Measurements from ENCODE around the gene RARG. TPM values are rescaled to one million over a fixed set of nuclear protein-coding genes. Genes with fewer than 3 reads are reported as not detected.
A peak's percentile ranks its signal among the peaks of the same experiment; 100 is the strongest.

The RARG gene
- total RNA-seq, 1 experiment from 2014 or later: 1.7 TPM

DNA sequence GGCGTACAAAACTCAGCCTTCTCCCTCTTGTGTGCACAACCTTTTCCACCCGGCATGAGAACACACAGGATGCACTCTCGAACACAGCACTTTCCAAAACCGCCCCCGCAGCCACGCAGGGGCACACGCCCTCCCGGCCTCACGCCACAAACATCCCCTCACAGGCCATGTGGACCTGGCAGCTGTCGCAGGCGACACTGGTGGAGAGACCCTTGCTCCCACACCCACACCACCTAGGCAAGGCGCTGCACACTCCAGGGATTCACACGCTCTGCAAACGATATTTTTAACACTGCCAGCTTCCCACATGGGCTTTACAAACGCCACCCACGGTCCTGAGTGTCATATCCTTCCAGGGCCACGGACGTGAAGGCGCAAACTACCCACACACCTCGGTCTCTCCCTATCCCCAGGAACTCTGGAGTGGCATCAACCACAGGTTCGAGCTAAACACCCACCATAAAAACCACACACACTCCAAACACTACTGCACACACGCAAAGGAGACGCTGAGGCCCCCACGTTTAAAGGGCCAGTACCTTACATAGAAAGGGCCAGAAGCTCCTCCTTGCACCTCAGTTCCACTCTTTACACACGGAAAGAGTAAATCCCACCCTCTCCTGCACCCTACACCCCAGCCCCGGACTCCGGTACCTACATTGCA is 12.6 kb downstream of the RARG start:
- H3K79me2 ChIP-seq (ENCODE audit: low read length): no peaks in the 10 kb centered on the region
- H3K9me3 ChIP-seq (ENCODE audit: low read length): no peaks in the 10 kb centered on the region
- H3K4me2 ChIP-seq (ENCODE audit: low read depth, low read length, poor library complexity, severe bottlenecking): peak overlapping the region; percentile 100
- H4K20me1 ChIP-seq (ENCODE audit: insufficient read depth, low read depth, low read length): no peaks in the 10 kb centered on the region
- H3K9me2 ChIP-seq (replicated peaks; ENCODE audit: insufficient read depth, low read length): no peaks in the 10 kb centered on the region
- H3K4me3 ChIP-seq (ENCODE audit: low read length): peak overlapping the region; percentile 67
- H2AFZ ChIP-seq (ENCODE audit: low read length): peak overlapping the region; percentile 48; the same call in 1 of the 2 replicates
- H3K27me3 ChIP-seq (ENCODE audit: low read length): 0 out of 2 replicates have a peak, but pooled peaks cover 3% of the 10 kb centered on the region
- peak overlapping the region; percentile 91 for H3K9ac ChIP-seq (ENCODE audit: low read length)
- H3K27ac ChIP-seq (ENCODE audit: low read length): no peak overlapping the region
- H3K4me1 ChIP-seq (ENCODE audit: low read length): peaks cover 33% of the 10 kb centered on the region
- no peaks in the 10 kb centered on the region for H3K36me3 ChIP-seq (ENCODE audit: insufficient read depth, low read length)
- DNase-seq: peak; percentile 58

GRCh38 chr12:53218551-53219291 is 13.3 kb downstream of the RARG start:
- H2AFZ ChIP-seq (ENCODE audit: low read length): no peak overlapping the region
- no peak for DNase-seq
- H4K20me1 ChIP-seq (ENCODE audit: insufficient read depth, low read depth, low read length): no peaks in the 10 kb centered on the region
- 0 out of 2 replicates have a peak, but pooled peaks cover 3% of the 10 kb centered on the region for H3K27me3 ChIP-seq (ENCODE audit: low read length)
- no peaks in the 10 kb centered on the region for H3K79me2 ChIP-seq (ENCODE audit: low read length)
- no peaks in the 10 kb centered on the region for H3K36me3 ChIP-seq (ENCODE audit: insufficient read depth, low read length)
- H3K27ac ChIP-seq (ENCODE audit: low read length): no peak overlapping the region
- peak overlapping the region; percentile 91; the same call in 1 of the 2 replicates for H3K9ac ChIP-seq (ENCODE audit: low read length)
- H3K9me2 ChIP-seq (replicated peaks; ENCODE audit: insufficient read depth, low read length): no peaks in the 10 kb centered on the region
- peak overlapping the region; percentile 100 for H3K4me2 ChIP-seq (ENCODE audit: low read depth, low read length, poor library complexity, severe bottlenecking)
- peaks cover 33% of the 10 kb centered on the region for H3K4me1 ChIP-seq (ENCODE audit: low read length)
- peak overlapping the region; percentile 67; the same call in 1 of the 2 replicates for H3K4me3 ChIP-seq (ENCODE audit: low read length)
- H3K9me3 ChIP-seq (ENCODE audit: low read length): no peaks in the 10 kb centered on the region

DNA sequence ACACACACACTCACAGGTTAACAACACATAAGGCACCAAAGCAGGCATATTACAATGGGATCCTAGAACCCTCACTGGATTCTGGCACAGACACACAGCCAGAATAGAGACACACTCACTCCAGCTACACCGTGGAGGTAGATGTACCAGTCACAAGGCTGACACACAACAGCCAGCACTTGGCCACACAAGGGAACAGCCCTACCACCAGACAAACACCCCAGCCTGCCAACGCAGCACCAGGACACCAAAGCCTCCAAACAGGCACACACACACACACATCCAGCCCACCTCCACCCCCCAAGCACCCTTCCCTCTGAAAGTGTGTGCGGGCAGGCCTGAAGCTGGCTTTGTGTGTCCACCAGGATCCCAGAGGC is 14.1 kb downstream of the RARG start:
- Histone ChIP-seq H4K20me1 (ENCODE audit: insufficient read depth, low read depth, low read length) (no peaks in the 10 kb centered on the region), H3K9me3 (ENCODE audit: low read length) (no peaks in the 10 kb centered on the region), H2AFZ (ENCODE audit: low read length) (no peak overlapping the region), H3K27me3 (ENCODE audit: low read length) (0 out of 2 replicates have a peak, but pooled peaks cover 3% of the 10 kb centered on the region), H3K9ac (ENCODE audit: low read length) (no peak overlapping the region), H3K79me2 (ENCODE audit: low read length) (no peaks in the 10 kb centered on the region), H3K9me2 (replicated peaks; ENCODE audit: insufficient read depth, low read length) (no peaks in the 10 kb centered on the region), H3K4me2 (ENCODE audit: low read depth, low read length, poor library complexity, severe bottlenecking) (no peak overlapping the region), H3K4me1 (ENCODE audit: low read length) (peaks cover 40% of the 10 kb centered on the region), H3K4me3 (ENCODE audit: low read length) (no peak overlapping the region), H3K36me3 (ENCODE audit: insufficient read depth, low read length) (no peaks in the 10 kb centered on the region), H3K27ac (ENCODE audit: low read length) (no peak overlapping the region)
- no peak for DNase-seq

DNA sequence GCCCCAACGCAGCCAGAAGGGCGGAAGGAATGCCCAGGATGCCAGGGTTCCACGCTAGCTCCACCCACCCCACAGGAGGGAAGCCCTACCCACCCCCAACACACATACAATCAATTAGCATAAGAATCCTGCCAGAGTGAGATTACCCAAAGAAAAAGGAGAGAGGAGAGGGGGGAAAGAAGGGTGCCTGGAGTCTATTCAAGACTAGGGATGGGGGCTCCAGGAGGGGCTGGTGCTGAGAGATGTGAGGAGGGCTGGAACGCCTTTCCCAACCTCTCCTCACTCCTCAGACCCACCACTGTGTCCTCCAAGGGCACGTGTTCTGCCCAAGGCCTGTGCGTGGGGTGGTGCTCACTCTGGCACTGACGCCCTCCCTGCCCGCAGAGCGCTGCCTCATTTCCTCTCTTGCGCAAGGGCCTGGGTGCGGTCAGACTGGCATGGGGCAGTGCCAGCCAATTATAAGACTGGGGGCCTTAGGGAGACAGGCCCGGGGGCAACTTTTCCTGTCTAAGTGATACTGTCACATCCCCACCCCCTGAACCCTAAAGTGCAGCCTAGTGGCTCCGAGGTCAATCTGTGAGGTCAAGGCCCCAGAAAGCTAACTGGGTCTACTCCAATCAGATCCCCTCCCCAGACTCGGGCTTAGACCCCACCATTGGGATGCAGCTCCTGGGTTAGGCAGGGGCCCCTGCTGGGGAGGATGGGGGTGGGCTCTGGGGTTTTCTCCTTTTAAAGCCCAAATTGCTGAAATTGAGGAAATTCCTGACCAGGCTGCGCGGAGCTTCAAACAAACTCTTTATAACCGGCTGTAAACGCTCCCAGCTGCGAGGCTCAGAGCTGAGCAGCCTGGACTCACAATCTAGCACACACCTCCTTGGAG is 14.7 kb downstream of the RARG start:
- no peaks in the 10 kb centered on the region for H3K36me3 ChIP-seq (ENCODE audit: insufficient read depth, low read length)
- DNase-seq: no peak
- no peaks in the 10 kb centered on the region for H4K20me1 ChIP-seq (ENCODE audit: insufficient read depth, low read depth, low read length)
- no peak overlapping the region for H3K4me2 ChIP-seq (ENCODE audit: low read depth, low read length, poor library complexity, severe bottlenecking)
- H3K27ac ChIP-seq (ENCODE audit: low read length): no peak overlapping the region
- H3K9me2 ChIP-seq (replicated peaks; ENCODE audit: insufficient read depth, low read length): no peaks in the 10 kb centered on the region
- no peaks in the 10 kb centered on the region for H3K79me2 ChIP-seq (ENCODE audit: low read length)
- H3K9me3 ChIP-seq (ENCODE audit: low read length): no peaks in the 10 kb centered on the region
- H3K27me3 ChIP-seq (ENCODE audit: low read length): 0 out of 2 replicates have a peak, but pooled peaks cover 3% of the 10 kb centered on the region
- H3K4me3 ChIP-seq (ENCODE audit: low read length): no peak overlapping the region
- no peak overlapping the region for H2AFZ ChIP-seq (ENCODE audit: low read length)
- no peak overlapping the region for H3K9ac ChIP-seq (ENCODE audit: low read length)
- H3K4me1 ChIP-seq (ENCODE audit: low read length): peaks cover 41% of the 10 kb centered on the region

- H3K27ac ChIP-seq (ENCODE audit: low read length): no peak overlapping the region
- H3K4me3 ChIP-seq (ENCODE audit: low read length): no peak overlapping the region
- no peaks in the 10 kb centered on the region for H3K9me2 ChIP-seq (replicated peaks; ENCODE audit: insufficient read depth, low read length)
- DNase-seq: no peak
- H3K9me3 ChIP-seq (ENCODE audit: low read length): no peaks in the 10 kb centered on the region
- no peaks in the 10 kb centered on the region for H3K79me2 ChIP-seq (ENCODE audit: low read length)
- no peak overlapping the region for H3K4me2 ChIP-seq (ENCODE audit: low read depth, low read length, poor library complexity, severe bottlenecking)
- no peak overlapping the region for H2AFZ ChIP-seq (ENCODE audit: low read length)
- 0 out of 2 replicates have a peak, but pooled peaks cover 3% of the 10 kb centered on the region for H3K27me3 ChIP-seq (ENCODE audit: low read length)
- no peak overlapping the region for H3K9ac ChIP-seq (ENCODE audit: low read length)
- no peaks in the 10 kb centered on the region for H4K20me1 ChIP-seq (ENCODE audit: insufficient read depth, low read depth, low read length)
- H3K36me3 ChIP-seq (ENCODE audit: insufficient read depth, low read length): no peaks in the 10 kb centered on the region
- peaks cover 37% of the 10 kb centered on the region for H3K4me1 ChIP-seq (ENCODE audit: low read length)
These were observed 16.5 kb downstream of the RARG start for GRCh38 chr12:53215497-53215896.

DNA sequence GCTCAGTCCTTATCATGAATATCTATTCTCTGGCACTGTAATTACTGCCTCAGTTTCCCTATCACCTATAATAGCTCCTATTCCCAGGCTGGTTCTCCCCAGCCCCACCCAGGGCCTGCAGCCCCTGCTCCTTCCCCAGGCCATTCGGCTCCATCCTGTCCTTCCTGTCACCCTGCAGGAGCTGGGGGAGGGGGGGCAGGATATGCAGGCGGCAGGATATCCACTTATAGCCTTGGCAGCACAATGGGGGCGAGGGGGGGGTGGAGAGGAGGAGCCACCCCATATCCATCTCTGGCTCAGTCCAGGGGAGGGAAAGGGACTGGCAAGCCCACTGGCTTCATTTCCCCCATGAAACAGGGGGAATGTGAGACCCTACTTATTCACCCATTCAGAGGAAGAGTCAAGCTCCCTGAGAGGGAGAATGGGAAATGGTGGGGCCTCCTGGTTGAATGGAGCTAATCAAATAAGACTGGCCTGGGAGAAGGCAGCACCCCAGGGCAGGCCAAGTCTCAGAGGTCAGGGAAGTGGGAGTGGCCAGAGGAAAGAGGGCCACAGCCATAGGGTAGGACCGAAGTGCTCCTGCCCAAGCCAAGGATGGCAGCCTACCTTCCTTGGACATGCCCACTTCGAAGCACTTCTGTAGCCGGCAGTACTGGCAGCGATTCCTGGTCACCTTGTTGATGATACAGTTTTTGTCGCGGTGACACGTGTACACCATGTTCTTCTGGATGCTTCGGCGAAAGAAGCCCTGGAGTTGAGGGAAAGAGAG is 17.1 kb downstream of the RARG start:
- no peak overlapping the region for H2AFZ ChIP-seq (ENCODE audit: low read length)
- no peaks in the 10 kb centered on the region for H4K20me1 ChIP-seq (ENCODE audit: insufficient read depth, low read depth, low read length)
- H3K9ac ChIP-seq (ENCODE audit: low read length): no peak overlapping the region
- no peaks in the 10 kb centered on the region for H3K36me3 ChIP-seq (ENCODE audit: insufficient read depth, low read length)
- H3K4me3 ChIP-seq (ENCODE audit: low read length): no peak overlapping the region
- no peak for DNase-seq
- H3K27ac ChIP-seq (ENCODE audit: low read length): no peak overlapping the region
- H3K79me2 ChIP-seq (ENCODE audit: low read length): no peaks in the 10 kb centered on the region
- H3K4me1 ChIP-seq (ENCODE audit: low read length): peaks cover 31% of the 10 kb centered on the region
- no peaks in the 10 kb centered on the region for H3K9me3 ChIP-seq (ENCODE audit: low read length)
- H3K27me3 ChIP-seq (ENCODE audit: low read length): 0 out of 2 replicates have a peak, but pooled peaks cover 3% of the 10 kb centered on the region
- H3K9me2 ChIP-seq (replicated peaks; ENCODE audit: insufficient read depth, low read length): no peaks in the 10 kb centered on the region
- no peak overlapping the region for H3K4me2 ChIP-seq (ENCODE audit: low read depth, low read length, poor library complexity, severe bottlenecking)

DNA sequence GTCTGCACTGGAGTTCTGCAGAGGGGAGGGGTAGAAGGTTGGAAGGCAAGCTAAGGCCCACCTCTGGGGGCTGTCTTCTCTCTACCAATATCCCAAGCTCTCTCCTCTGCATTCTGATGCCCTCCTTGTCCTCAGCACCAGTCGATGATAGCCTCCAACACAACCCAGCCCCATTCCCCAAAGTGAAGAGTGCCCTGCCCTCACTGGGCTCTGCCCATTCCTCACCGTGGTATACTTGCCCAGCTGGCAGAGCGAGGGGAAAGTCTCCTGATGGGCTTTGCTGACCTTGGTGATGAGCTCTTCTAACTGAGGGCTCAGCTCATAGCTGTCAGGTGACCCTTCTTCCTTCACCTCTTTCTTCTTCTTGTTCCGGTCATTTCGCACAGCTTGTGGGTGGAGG is 17.8 kb downstream of the RARG start:
- DNase-seq: no peak
- no peak overlapping the region for H2AFZ ChIP-seq (ENCODE audit: low read length)
- no peaks in the 10 kb centered on the region for H4K20me1 ChIP-seq (ENCODE audit: insufficient read depth, low read depth, low read length)
- H3K27me3 ChIP-seq (ENCODE audit: low read length): no peaks in the 10 kb centered on the region
- H3K9me2 ChIP-seq (replicated peaks; ENCODE audit: insufficient read depth, low read length): no peaks in the 10 kb centered on the region
- H3K27ac ChIP-seq (ENCODE audit: low read length): no peak overlapping the region
- H3K9ac ChIP-seq (ENCODE audit: low read length): no peak overlapping the region
- H3K4me2 ChIP-seq (ENCODE audit: low read depth, low read length, poor library complexity, severe bottlenecking): no peak overlapping the region
- H3K4me3 ChIP-seq (ENCODE audit: low read length): no peak overlapping the region
- H3K9me3 ChIP-seq (ENCODE audit: low read length): no peaks in the 10 kb centered on the region
- peaks cover 26% of the 10 kb centered on the region for H3K4me1 ChIP-seq (ENCODE audit: low read length)
- no peaks in the 10 kb centered on the region for H3K79me2 ChIP-seq (ENCODE audit: low read length)
- H3K36me3 ChIP-seq (ENCODE audit: insufficient read depth, low read length): no peaks in the 10 kb centered on the region

Measured in Karpas-422 (cell line).